Cardiac fibroblast (primary cell): Measurements from ENCODE around the gene PDCL2.

Source experiments
- DNase-seq, 2 donors: peaks; one replicate each; pipeline versions ENCODE4 v3.0.0 to v3.0.0-alpha.2; 2010; ENCODE audit warnings: low read depth in 2 of 2
- H3K4me3 ChIP-seq, 2 donors: replicated peaks in 1 of 2; 1 replicate in 1 of 2; 2 replicates in 1 of 2; pipeline ENCODE4 v1.5.1; 2011; ENCODE audit warnings: low read depth in 2 of 2, low read length in 2 of 2, mild to moderate bottlenecking in 2 of 2, moderate library complexity in 1 of 2
- CTCF ChIP-seq: IDR thresholded peaks from one replicate; pipeline ENCODE4 v1.5.1; 2011; ENCODE audit warnings: low read depth, mild to moderate bottlenecking, low read length, inconsistent platforms

Gene PDCL2

GRCh38 chr4:55512077-55512476 lies 80.0 kb downstream of the PDCL2 start:
- H3K4me3 ChIP-seq, result no peak overlapping the region
- TF ChIP-seq CTCF, result no peak
- no peak for DNase-seq

GRCh38 chr4:55510685-55511084 lies 81.4 kb downstream of the PDCL2 start:
- no peak for TF ChIP-seq CTCF
- no peak overlapping the region for H3K4me3 ChIP-seq
- no peak for DNase-seq

GRCh38 chr4:55509266-55509665 lies 82.8 kb downstream of the PDCL2 start:
- no peak overlapping the region for H3K4me3 ChIP-seq
- DNase-seq, result no peak
- no peak for TF ChIP-seq CTCF

GRCh38 chr4:55507612-55508011 lies 84.4 kb downstream of the PDCL2 start:
- no peak for TF ChIP-seq CTCF
- H3K4me3 ChIP-seq, result no peak overlapping the region
- peak in 1 of 2 donors; percentile 17 for DNase-seq
